Karpas-422 (cell line): ENCODE measurements around the gene B3GAT1. TPM values are rescaled to one million over a fixed set of nuclear protein-coding genes. Genes with fewer than 3 reads are reported as not detected.

ENCODE experiments used
- DNase-seq: peaks from one replicate; pipeline ENCODE4 v3.0.0-alpha.2; 2015
- H2AFZ ChIP-seq: fragments of 200-600 bp; sonication (generic); 2 replicates; pipeline ENCODE4 v1.6.1; 2014; ENCODE audit warnings: antibody characterized with exemption, low read length, mixed read lengths
- H3K27ac ChIP-seq: fragments of 200-600 bp; sonication (generic); 2 replicates; pipeline ENCODE4 v1.5.1; 2014; ENCODE audit warnings: mild to moderate bottlenecking, low read length, moderate library complexity
- H3K27me3 ChIP-seq: fragments of 200-600 bp; sonication (generic); 2 replicates; pipeline ENCODE4 v1.6.1; 2014; ENCODE audit warnings: low read length, mixed read lengths
- H3K36me3 ChIP-seq: fragments of 200-600 bp; sonication (generic); 2 replicates; pipeline ENCODE4 v1.6.1; 2014; ENCODE audit warnings: low read length, mixed read lengths; ENCODE audit not compliant: insufficient read depth
- H3K4me1 ChIP-seq: fragments of 200-600 bp; sonication (generic); 2 replicates; pipeline ENCODE4 v1.6.1; 2014; ENCODE audit warnings: mild to moderate bottlenecking, low read length, mixed read lengths
- H3K4me2 ChIP-seq: fragments of 200-600 bp; sonication (generic); 2 replicates; pipeline ENCODE4 v1.6.1; 2014; ENCODE audit warnings: low read length, low read depth, mild to moderate bottlenecking; ENCODE audit not compliant: poor library complexity, severe bottlenecking
- H3K4me3 ChIP-seq: fragments of 200-600 bp; sonication (generic); 2 replicates; pipeline ENCODE4 v1.5.1; 2014; ENCODE audit warnings: mild to moderate bottlenecking, antibody characterized with exemption, low read length, mixed read lengths
- H3K79me2 ChIP-seq: fragments of 200-600 bp; sonication (generic); 2 replicates; pipeline ENCODE4 v1.6.1; 2014; ENCODE audit warnings: mild to moderate bottlenecking, low read length, mixed read lengths
- H3K9ac ChIP-seq: fragments of 200-600 bp; sonication (generic); 2 replicates; pipeline ENCODE4 v1.6.0; 2014; ENCODE audit warnings: low read length
- H3K9me2 ChIP-seq: fragments of 200-600 bp; sonication (generic), shearing (Covaris generic); replicated peaks from 2 replicates; pipeline ENCODE4 v1.6.0; 2014; ENCODE audit warnings: mild to moderate bottlenecking, low read length, moderate library complexity; ENCODE audit not compliant: insufficient read depth
- H3K9me3 ChIP-seq: fragments of 300-700, 200-600 bp; sonication (generic); 2 replicates; pipeline ENCODE4 v1.6.1; 2014; ENCODE audit warnings: low read length, mixed read lengths
- H4K20me1 ChIP-seq: fragments of 200-600 bp; sonication (generic); 2 replicates; pipeline ENCODE4 v1.6.1; 2014; ENCODE audit warnings: mild to moderate bottlenecking, antibody characterized with exemption, low read length, low read depth; ENCODE audit not compliant: insufficient read depth
- total RNA-seq: library from RNA; depleted of rRNA; stranded (reverse); fragments of >200 nt; shearing (Covaris generic); gene quantifications from 2 replicates; pipeline ENCODE4 v1.2.3, GENCODE V29; 2014; ENCODE audit warnings: low replicate concordance

B3GAT1 gene
- total RNA-seq, 1 experiment from 2014 or later = not detected

DNA sequence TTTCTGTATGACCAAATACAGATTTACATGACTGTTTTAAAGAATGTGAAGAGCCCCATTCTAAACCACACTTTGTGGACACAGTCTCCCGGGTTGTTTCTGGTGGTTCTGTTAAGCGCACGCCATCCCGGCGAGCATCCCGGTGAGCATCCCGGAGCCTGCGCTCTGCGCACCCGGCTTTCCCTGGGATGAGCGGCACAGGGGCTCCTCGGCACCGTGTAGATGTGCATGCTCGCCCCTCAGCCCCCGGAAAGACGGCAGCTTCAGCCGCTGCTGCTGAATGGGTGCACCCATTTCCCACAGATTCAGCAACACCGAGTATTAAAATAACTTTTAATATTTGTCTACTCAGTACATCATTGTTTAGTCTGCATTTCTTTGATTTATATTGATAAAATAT lies 44.3 kb downstream of the B3GAT1 start:
- no peaks in the 10 kb centered on the region for H3K27me3 ChIP-seq
- H3K4me1 ChIP-seq = no peaks in the 10 kb centered on the region
- H3K9ac ChIP-seq = no peak overlapping the region
- H3K4me2 ChIP-seq = no peak overlapping the region
- no peak overlapping the region for H2AFZ ChIP-seq
- H3K9me3 ChIP-seq = no peaks in the 10 kb centered on the region
- H3K79me2 ChIP-seq = no peaks in the 10 kb centered on the region
- H3K27ac ChIP-seq = no peak overlapping the region
- no peak for DNase-seq
- H3K9me2 ChIP-seq = no peaks in the 10 kb centered on the region
- H4K20me1 ChIP-seq = no peaks in the 10 kb centered on the region
- H3K4me3 ChIP-seq = no peak overlapping the region
- no peaks in the 10 kb centered on the region for H3K36me3 ChIP-seq

GRCh38 chr11:134366254-134366653 lies 45.8 kb downstream of the B3GAT1 start:
- no peak for DNase-seq
- no peak overlapping the region for H3K9ac ChIP-seq
- no peaks in the 10 kb centered on the region for H3K4me1 ChIP-seq

GRCh38 chr11:134365011-134365925 lies 46.8 kb downstream of the B3GAT1 start:
- Histone ChIP-seq H4K20me1 (no peaks in the 10 kb centered on the region), H3K36me3 (no peaks in the 10 kb centered on the region), H3K9ac (no peak overlapping the region), H3K9me2 (no peaks in the 10 kb centered on the region), H3K4me3 (no peak overlapping the region), H3K4me2 (no peak overlapping the region), H3K9me3 (no peaks in the 10 kb centered on the region), H3K27ac (no peak overlapping the region), H2AFZ (no peak overlapping the region), H3K27me3 (no peaks in the 10 kb centered on the region), H3K4me1 (no peaks in the 10 kb centered on the region), H3K79me2 (no peaks in the 10 kb centered on the region)
- DNase-seq = no peak

More at GRCh38 chr11:134366254-134366653, 45.8 kb downstream of the B3GAT1 start:
- Histone ChIP-seq H3K4me2 (no peak overlapping the region), H3K79me2 (no peaks in the 10 kb centered on the region), H3K4me3 (no peak overlapping the region), H2AFZ (no peak overlapping the region), H3K27me3 (no peaks in the 10 kb centered on the region), H3K27ac (no peak overlapping the region), H3K36me3 (no peaks in the 10 kb centered on the region), H4K20me1 (no peaks in the 10 kb centered on the region), H3K9me3 (no peaks in the 10 kb centered on the region), H3K9me2 (no peaks in the 10 kb centered on the region)

- Histone ChIP-seq H4K20me1 (no peaks in the 10 kb centered on the region), H3K9me2 (no peaks in the 10 kb centered on the region), H2AFZ (no peak overlapping the region), H3K27me3 (no peaks in the 10 kb centered on the region), H3K9me3 (no peaks in the 10 kb centered on the region), H3K27ac (no peak overlapping the region), H3K36me3 (no peaks in the 10 kb centered on the region), H3K4me2 (no peak overlapping the region), H3K4me1 (no peaks in the 10 kb centered on the region), H3K79me2 (no peaks in the 10 kb centered on the region), H3K4me3 (no peak overlapping the region), H3K9ac (no peak overlapping the region)
- no peak for DNase-seq
Observed at GRCh38 chr11:134364261-134364660, 47.8 kb downstream of the B3GAT1 start.

DNA sequence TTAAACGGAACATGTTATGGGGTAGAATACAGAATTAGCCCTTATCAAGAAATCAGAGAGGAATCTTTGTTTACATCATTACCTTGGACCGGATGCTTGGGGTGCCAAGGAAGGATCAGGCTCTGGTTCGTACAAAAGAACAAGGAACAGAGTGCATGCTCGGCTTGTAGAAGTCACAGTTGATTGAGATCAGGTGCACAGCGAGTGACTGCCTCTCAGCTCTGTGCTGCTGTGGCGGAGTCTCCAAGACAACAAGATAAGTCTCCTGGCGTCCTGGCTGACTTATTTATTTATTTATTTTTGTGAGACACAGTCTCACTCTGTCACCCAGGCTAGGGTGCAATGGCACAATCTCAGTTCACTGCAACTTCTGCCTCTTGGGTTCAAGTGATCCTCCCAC lies 48.5 kb downstream of the B3GAT1 start:
- Histone ChIP-seq H3K36me3 (no peaks in the 10 kb centered on the region), H3K27ac (no peak overlapping the region), H3K27me3 (no peaks in the 10 kb centered on the region), H3K9me3 (no peaks in the 10 kb centered on the region), H3K9me2 (no peaks in the 10 kb centered on the region), H3K4me1 (no peaks in the 10 kb centered on the region), H3K9ac (no peak overlapping the region), H3K4me3 (no peak overlapping the region), H4K20me1 (no peaks in the 10 kb centered on the region), H3K4me2 (no peak overlapping the region), H2AFZ (no peak overlapping the region), H3K79me2 (no peaks in the 10 kb centered on the region)
- DNase-seq = no peak

- Histone ChIP-seq H3K9ac (no peak overlapping the region), H3K4me2 (no peak overlapping the region)
Observed at GRCh38 chr11:134363161-134363560, 48.9 kb downstream of the B3GAT1 start.

DNA sequence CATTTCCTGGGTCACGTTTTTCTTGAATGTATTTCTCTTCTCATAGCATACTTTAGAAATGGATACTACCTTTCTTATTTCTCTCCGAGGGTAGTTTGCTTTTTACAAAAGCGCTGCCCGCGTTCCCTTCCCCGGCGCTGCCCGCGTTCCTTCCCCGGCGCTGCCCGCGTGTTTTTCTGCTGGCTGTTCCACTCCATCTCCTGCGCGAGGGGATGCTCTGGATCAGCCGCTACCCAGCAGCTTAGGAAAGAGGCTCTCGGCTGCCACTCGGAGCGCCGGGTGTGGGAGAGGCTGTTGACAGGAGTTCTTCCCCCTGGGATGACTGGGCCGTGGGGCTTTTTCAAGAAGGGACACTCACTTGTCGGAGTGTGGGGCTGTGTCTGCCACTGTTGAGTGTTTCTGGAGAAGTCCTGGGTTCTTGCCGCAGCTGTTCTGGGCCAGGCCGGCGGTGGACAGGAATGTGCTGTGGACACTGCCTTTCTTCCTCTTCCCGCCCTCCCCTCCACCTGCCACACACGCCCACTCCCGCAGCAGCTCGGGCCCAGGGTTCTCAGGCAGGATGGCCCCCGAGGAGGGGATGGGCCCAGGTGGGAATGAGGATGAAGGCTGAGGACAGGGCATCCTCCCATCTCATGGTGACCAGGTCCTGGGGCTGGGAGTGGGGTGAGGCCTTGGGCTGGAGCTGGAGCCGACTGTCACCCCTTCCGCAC lies 49.7 kb downstream of the B3GAT1 start:
- H2AFZ ChIP-seq = no peak overlapping the region
- H4K20me1 ChIP-seq = no peaks in the 10 kb centered on the region
- H3K4me1 ChIP-seq = no peaks in the 10 kb centered on the region
- no peak overlapping the region for H3K4me2 ChIP-seq
- no peak overlapping the region for H3K9ac ChIP-seq
- no peak for DNase-seq
- no peaks in the 10 kb centered on the region for H3K9me3 ChIP-seq
- no peak overlapping the region for H3K27ac ChIP-seq
- no peaks in the 10 kb centered on the region for H3K36me3 ChIP-seq
- H3K27me3 ChIP-seq = no peaks in the 10 kb centered on the region
- no peaks in the 10 kb centered on the region for H3K79me2 ChIP-seq
- no peaks in the 10 kb centered on the region for H3K9me2 ChIP-seq
- no peak overlapping the region for H3K4me3 ChIP-seq

More at GRCh38 chr11:134363161-134363560, 48.9 kb downstream of the B3GAT1 start:
- Histone ChIP-seq H2AFZ (no peak overlapping the region), H3K36me3 (no peaks in the 10 kb centered on the region), H3K4me3 (no peak overlapping the region), H3K9me2 (no peaks in the 10 kb centered on the region), H3K4me1 (no peaks in the 10 kb centered on the region), H3K9me3 (no peaks in the 10 kb centered on the region), H3K27ac (no peak overlapping the region), H3K79me2 (no peaks in the 10 kb centered on the region), H4K20me1 (no peaks in the 10 kb centered on the region), H3K27me3 (no peaks in the 10 kb centered on the region)
- no peak for DNase-seq

DNA sequence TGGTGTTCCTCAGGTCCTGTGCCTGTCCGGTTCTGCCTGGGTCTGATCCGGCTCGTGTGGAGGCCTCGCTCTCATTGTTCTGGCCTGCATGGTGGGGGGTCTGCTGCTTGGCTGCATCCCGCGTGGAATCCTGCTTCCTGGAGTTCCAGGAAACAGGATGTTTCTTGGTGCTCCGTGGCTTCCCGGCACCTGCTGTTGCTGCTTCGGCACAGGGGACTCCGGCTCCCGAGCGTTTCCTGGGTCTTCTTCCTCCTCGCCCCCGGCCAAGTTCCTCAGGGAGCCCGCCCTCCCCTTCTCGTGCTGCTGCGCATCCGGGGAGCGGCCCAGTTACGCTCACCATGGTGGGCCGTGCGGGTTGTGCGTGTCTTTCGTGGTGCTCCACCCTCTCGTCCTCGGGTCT lies 50.4 kb downstream of the B3GAT1 start:
- Histone ChIP-seq H3K9me3 (no peaks in the 10 kb centered on the region), H3K27ac (no peak overlapping the region)

More for the DNA sequence above, 50.4 kb downstream of the B3GAT1 start:
- Histone ChIP-seq H2AFZ (no peak overlapping the region), H3K4me2 (no peak overlapping the region), H3K4me3 (no peak overlapping the region), H3K36me3 (no peaks in the 10 kb centered on the region), H3K4me1 (no peaks in the 10 kb centered on the region), H4K20me1 (no peaks in the 10 kb centered on the region), H3K9me2 (no peaks in the 10 kb centered on the region), H3K27me3 (no peaks in the 10 kb centered on the region), H3K79me2 (no peaks in the 10 kb centered on the region), H3K9ac (no peak overlapping the region)
- DNase-seq = no peak
